ENCODE measurements around the gene HNRNPU.

Gene HNRNPU

GRCh38 chr1:244822878-244823277 lies 41.5 kb downstream of the HNRNPU start:
- H3K4me3 ChIP-seq (replicated peaks in 1 of 2; ENCODE audit: low read depth in 2 of 2, low read length in 2 of 2) = no peak overlapping the region
- no peak for TF ChIP-seq CTCF (IDR thresholded peaks at IDR 0.05; ENCODE audit: low read depth, low read length)
- no peak for DNase-seq (ENCODE audit: low read depth in 2 of 2)

- no peak for TF ChIP-seq CTCF (IDR thresholded peaks at IDR 0.05; ENCODE audit: low read depth, low read length)
- DNase-seq (ENCODE audit: low read depth in 2 of 2) = no peak
Measured at GRCh38 chr1:244821134-244821533, 43.2 kb downstream of the HNRNPU start.

GRCh38 chr1:244820131-244820530 lies 44.2 kb downstream of the HNRNPU start:
- no peak for TF ChIP-seq CTCF (IDR thresholded peaks at IDR 0.05; ENCODE audit: low read depth, low read length)
- no peak for DNase-seq (ENCODE audit: low read depth in 2 of 2)
- H3K4me3 ChIP-seq (replicated peaks in 1 of 2; ENCODE audit: low read depth in 2 of 2, low read length in 2 of 2) = no peak overlapping the region

More at GRCh38 chr1:244821134-244821533, 43.2 kb downstream of the HNRNPU start:
- no peak overlapping the region for H3K4me3 ChIP-seq (replicated peaks in 1 of 2; ENCODE audit: low read depth in 2 of 2, low read length in 2 of 2)

- no peak overlapping the region for H3K4me3 ChIP-seq (replicated peaks in 1 of 2; ENCODE audit: low read depth in 2 of 2, low read length in 2 of 2)
- no peak for DNase-seq (ENCODE audit: low read depth in 2 of 2)
- TF ChIP-seq CTCF (IDR thresholded peaks at IDR 0.05; ENCODE audit: low read depth, low read length) = no peak
Measured at GRCh38 chr1:244817415-244817894, 46.9 kb downstream of the HNRNPU start.

GRCh38 chr1:244815600-244816099 lies 48.7 kb downstream of the HNRNPU start:
- H3K4me3 ChIP-seq (replicated peaks in 1 of 2; ENCODE audit: low read depth in 2 of 2, low read length in 2 of 2) = no peak overlapping the region
- no peak for DNase-seq (ENCODE audit: low read depth in 2 of 2)
- TF ChIP-seq CTCF (IDR thresholded peaks at IDR 0.05; ENCODE audit: low read depth, low read length) = no peak

GRCh38 chr1:244813327-244813726 lies 51.0 kb downstream of the HNRNPU start:
- TF ChIP-seq CTCF (IDR thresholded peaks at IDR 0.05; ENCODE audit: low read depth, low read length) = no peak
- DNase-seq (ENCODE audit: low read depth in 2 of 2) = no peak

GRCh38 chr1:244810221-244810620 lies 54.1 kb downstream of the HNRNPU start:
- no peak for DNase-seq (ENCODE audit: low read depth in 2 of 2)
- no peak overlapping the region for H3K4me3 ChIP-seq (replicated peaks in 1 of 2; ENCODE audit: low read depth in 2 of 2, low read length in 2 of 2)
- TF ChIP-seq CTCF (IDR thresholded peaks at IDR 0.05; ENCODE audit: low read depth, low read length) = no peak

More at GRCh38 chr1:244813327-244813726, 51.0 kb downstream of the HNRNPU start:
- no peak overlapping the region for H3K4me3 ChIP-seq (replicated peaks in 1 of 2; ENCODE audit: low read depth in 2 of 2, low read length in 2 of 2)

All from cardiac fibroblast (primary cell).